AG20443 (cell line): ENCODE data around the gene GRB2.
"Not testable (repeated sequence)": the region's sequence is repeated elsewhere in the genome, so short reads cannot be mapped to it uniquely, and the experiment has no call there.

Source experiments
- DNase-seq: peaks from one replicate; pipeline ENCODE4 v3.0.0; 2012; ENCODE audit warnings: low spot score, mixed read lengths

The GRB2 gene

GRCh38 chr17:75405365-75406221 lies at the start of gene GRB2:
GRB2 (minus strand) TSS chr17:75405678; CDS start chr17:75393628, 12,050 bp downstream.
- DNase-seq: peak; percentile 100

GRCh38 chr17:75454672-75455071 lies 49.2 kb upstream of the GRB2 start:
- not testable (repeated sequence) for DNase-seq

- no peak for DNase-seq
Measured at GRCh38 chr17:75454193-75454592, 48.7 kb upstream of the GRB2 start.

GRCh38 chr17:75450270-75450669 lies 44.8 kb upstream of the GRB2 start:
- DNase-seq: no peak

- DNase-seq: no peak
Measured at GRCh38 chr17:75447951-75448856, 42.7 kb upstream of the GRB2 start.

- not testable (repeated sequence) for DNase-seq
Measured at GRCh38 chr17:75445896-75446295, 40.4 kb upstream of the GRB2 start.

- DNase-seq: no peak
Measured at GRCh38 chr17:75445296-75445695, 39.8 kb upstream of the GRB2 start.

GRCh38 chr17:75442168-75443103 lies 37.0 kb upstream of the GRB2 start:
- no peak for DNase-seq

GRCh38 chr17:75440738-75441448 lies 35.4 kb upstream of the GRB2 start:
- no peak for DNase-seq

- DNase-seq: no peak
Measured at GRCh38 chr17:75439287-75439686, 33.8 kb upstream of the GRB2 start.

- DNase-seq: not testable (repeated sequence)
Measured at GRCh38 chr17:75437404-75437803, 31.9 kb upstream of the GRB2 start.

- not testable (repeated sequence) for DNase-seq
Measured at GRCh38 chr17:75434433-75434832, 29.0 kb upstream of the GRB2 start.

- no peak for DNase-seq
Measured at GRCh38 chr17:75433218-75433783, 27.8 kb upstream of the GRB2 start.

- peak; percentile 77 for DNase-seq
Measured at GRCh38 chr17:75430159-75430974, 24.9 kb upstream of the GRB2 start.

- DNase-seq: no peak
Measured at GRCh38 chr17:75428543-75429469, 23.3 kb upstream of the GRB2 start.

GRCh38 chr17:75418531-75418930 lies 13.1 kb upstream of the GRB2 start:
- DNase-seq: no peak

- DNase-seq: no peak
Measured at GRCh38 chr17:75417054-75417580, 11.6 kb upstream of the GRB2 start.

GRCh38 chr17:75416006-75416405 lies 10.5 kb upstream of the GRB2 start:
- DNase-seq: no peak
